Measurements from ENCODE around the gene FBXO31. TPM values are rescaled to one million over a fixed set of nuclear protein-coding genes. Genes with fewer than 3 reads are reported as not detected.

FBXO31 gene
- total and polyA plus RNA-seq, 2 of the 13 experiments (the other 11 are each of a cell fraction or from before 2014, with no cell fraction given) = 92.4 to 101 TPM

DNA sequence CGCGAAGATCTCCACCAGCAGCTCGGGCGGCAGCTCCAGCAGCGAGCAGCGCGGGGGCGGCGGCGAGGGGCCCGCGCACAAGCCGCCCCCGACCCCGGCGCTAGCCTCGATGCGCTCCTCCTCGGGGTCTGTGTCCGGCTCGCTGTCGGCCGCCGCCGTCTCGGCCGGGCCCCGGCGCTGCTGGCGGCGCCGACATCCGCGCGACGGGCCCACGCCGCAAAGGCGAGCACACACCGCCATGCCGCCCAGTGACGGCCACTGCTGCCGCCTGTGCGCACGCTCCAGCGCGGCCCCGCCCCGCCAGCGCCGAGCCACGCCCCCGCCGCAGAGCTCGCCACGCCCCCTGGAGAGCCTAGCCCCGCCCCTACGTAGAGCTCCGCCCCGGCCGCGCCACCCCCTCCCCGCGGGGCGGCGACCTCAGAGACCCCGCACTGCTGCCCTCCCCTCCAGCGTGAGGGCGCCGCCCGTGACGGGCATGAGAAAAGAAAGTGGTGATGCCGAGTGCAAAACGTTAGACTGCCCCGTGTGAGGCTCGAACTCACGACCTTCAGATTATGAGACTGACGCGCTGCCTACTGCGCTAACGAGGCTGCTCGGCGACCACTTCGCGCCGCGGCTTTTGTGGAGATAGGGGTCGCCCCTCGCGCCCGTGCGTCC is at the start of gene FBXO31 (continued):
- TF ChIP-seq, protein P1, sequence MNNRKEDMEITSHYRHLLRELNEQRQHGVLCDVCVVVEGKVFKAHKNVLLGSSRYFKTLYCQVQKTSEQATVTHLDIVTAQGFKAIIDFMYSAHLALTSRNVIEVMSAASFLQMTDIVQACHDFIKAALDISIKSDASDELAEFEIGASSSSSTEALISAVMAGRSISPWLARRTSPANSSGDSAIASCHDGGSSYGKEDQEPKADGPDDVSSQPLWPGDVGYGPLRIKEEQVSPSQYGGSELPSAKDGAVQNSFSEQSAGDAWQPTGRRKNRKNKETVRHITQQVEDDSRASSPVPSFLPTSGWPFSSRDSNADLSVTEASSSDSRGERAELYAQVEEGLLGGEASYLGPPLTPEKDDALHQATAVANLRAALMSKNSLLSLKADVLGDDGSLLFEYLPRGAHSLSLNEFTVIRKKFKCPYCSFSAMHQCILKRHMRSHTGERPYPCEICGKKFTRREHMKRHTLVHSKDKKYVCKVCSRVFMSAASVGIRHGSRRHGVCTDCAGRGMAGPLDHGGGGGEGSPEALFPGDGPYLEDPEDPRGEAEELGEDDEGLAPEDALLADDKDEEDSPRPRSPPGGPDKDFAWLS (CRISPR knock-in tag; IDR thresholded peaks at IDR 0.05; ENCODE audit: borderline replicate concordance) = peak; percentile 32
- TF ChIP-seq SIN3A (IDR thresholded peaks at IDR 0.05; ENCODE audit: borderline replicate concordance, low read depth, low read length) (no peak; the same call in 1 of the 2 replicates), SIX1 (CRISPR knock-in tag; IDR thresholded peaks at IDR 0.05; ENCODE audit: borderline replicate concordance) (peak; percentile 39; the same call in 1 of the 2 replicates), KLF13 (CRISPR knock-in tag; IDR thresholded peaks at IDR 0.05) (peak; percentile 77; the same call in 1 of the 2 replicates), HDAC2 (CRISPR knock-in tag; IDR thresholded peaks at IDR 0.05) (peak; percentile 98), STAG1 (CRISPR knock-in tag; IDR thresholded peaks at IDR 0.05) (peak; percentile 39; the same call in 1 of the 2 replicates), KDM2A (CRISPR knock-in tag; IDR thresholded peaks at IDR 0.05; ENCODE audit: borderline replicate concordance, low read depth) (peak; percentile 97), MAZ (IDR thresholded peaks at IDR 0.05; ENCODE audit: borderline replicate concordance, low read depth, low read length) (peak; percentile 95), MAZ (CRISPR knock-in tag; IDR thresholded peaks at IDR 0.05; ENCODE audit: low read depth) (peak; percentile 97), HES4 (CRISPR knock-in tag; IDR thresholded peaks at IDR 0.05; ENCODE audit: borderline replicate concordance) (no peak), NFYB (CRISPR knock-in tag; IDR thresholded peaks at IDR 0.05) (peak; percentile 49), RFX3 (CRISPR knock-in tag; IDR thresholded peaks at IDR 0.05) (no peak), ZNF660 (CRISPR knock-in tag; IDR thresholded peaks at IDR 0.05; ENCODE audit: borderline replicate concordance, low read depth) (no peak), TBX2 (CRISPR knock-in tag; IDR thresholded peaks at IDR 0.05; ENCODE audit: borderline replicate concordance) (peak; percentile 90), HNF4G (IDR thresholded peaks at IDR 0.05; ENCODE audit: borderline replicate concordance, low read depth, low read length) (no peak; the same call in 1 of the 2 replicates), HNF4G (CRISPR knock-in tag; IDR thresholded peaks at IDR 0.05; ENCODE audit: borderline replicate concordance, low read depth) (peak; percentile 82; the same call in 1 of the 2 replicates), MTF2 (CRISPR knock-in tag; IDR thresholded peaks at IDR 0.05; ENCODE audit: borderline replicate concordance) (no peak)
- TF ChIP-seq, protein P2, sequence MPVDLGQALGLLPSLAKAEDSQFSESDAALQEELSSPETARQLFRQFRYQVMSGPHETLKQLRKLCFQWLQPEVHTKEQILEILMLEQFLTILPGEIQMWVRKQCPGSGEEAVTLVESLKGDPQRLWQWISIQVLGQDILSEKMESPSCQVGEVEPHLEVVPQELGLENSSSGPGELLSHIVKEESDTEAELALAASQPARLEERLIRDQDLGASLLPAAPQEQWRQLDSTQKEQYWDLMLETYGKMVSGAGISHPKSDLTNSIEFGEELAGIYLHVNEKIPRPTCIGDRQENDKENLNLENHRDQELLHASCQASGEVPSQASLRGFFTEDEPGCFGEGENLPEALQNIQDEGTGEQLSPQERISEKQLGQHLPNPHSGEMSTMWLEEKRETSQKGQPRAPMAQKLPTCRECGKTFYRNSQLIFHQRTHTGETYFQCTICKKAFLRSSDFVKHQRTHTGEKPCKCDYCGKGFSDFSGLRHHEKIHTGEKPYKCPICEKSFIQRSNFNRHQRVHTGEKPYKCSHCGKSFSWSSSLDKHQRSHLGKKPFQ (CRISPR knock-in tag; IDR thresholded peaks at IDR 0.05; ENCODE audit: insufficient replicate concordance) = peak; percentile 3
- TF ChIP-seq, protein P3, sequence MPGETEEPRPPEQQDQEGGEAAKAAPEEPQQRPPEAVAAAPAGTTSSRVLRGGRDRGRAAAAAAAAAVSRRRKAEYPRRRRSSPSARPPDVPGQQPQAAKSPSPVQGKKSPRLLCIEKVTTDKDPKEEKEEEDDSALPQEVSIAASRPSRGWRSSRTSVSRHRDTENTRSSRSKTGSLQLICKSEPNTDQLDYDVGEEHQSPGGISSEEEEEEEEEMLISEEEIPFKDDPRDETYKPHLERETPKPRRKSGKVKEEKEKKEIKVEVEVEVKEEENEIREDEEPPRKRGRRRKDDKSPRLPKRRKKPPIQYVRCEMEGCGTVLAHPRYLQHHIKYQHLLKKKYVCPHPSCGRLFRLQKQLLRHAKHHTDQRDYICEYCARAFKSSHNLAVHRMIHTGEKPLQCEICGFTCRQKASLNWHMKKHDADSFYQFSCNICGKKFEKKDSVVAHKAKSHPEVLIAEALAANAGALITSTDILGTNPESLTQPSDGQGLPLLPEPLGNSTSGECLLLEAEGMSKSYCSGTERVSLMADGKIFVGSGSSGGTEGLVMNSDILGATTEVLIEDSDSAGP (CRISPR knock-in tag; IDR thresholded peaks at IDR 0.05; ENCODE audit: borderline replicate concordance) = peak; percentile 93
- TF ChIP-seq, protein P4, sequence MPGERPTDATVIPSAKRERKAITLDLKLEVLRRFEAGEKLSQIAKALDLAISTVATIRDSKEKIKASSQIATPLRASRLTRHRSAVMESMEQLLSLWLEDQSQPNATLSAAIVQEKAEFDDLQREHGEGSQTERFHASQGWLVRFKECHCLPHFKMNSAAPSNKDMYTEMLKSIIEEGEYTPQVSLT (CRISPR knock-in tag; IDR thresholded peaks at IDR 0.05; ENCODE audit: borderline replicate concordance, low read depth) = no peak; the same call in 1 of the 2 replicates

All from HepG2 (cell line).